Cardiac fibroblast (primary cell): ENCODE results near the gene ZNF548.

Experiments used
- DNase-seq, 2 donors: peaks; one replicate each; pipeline versions ENCODE4 v3.0.0 to v3.0.0-alpha.2; 2010; ENCODE audit warnings: low read depth in 2 of 2
- H3K4me3 ChIP-seq, 2 donors: replicated peaks in 1 of 2; 1 replicate in 1 of 2; 2 replicates in 1 of 2; pipeline ENCODE4 v1.5.1; 2011; ENCODE audit warnings: low read depth in 2 of 2, low read length in 2 of 2, mild to moderate bottlenecking in 2 of 2, moderate library complexity in 1 of 2
- TF ChIP-seq, protein P1 (sequence below): IDR thresholded peaks from one replicate; pipeline ENCODE4 v1.5.1; 2011; ENCODE audit warnings: low read depth, mild to moderate bottlenecking, low read length, inconsistent platforms

ZNF548 gene

DNA sequence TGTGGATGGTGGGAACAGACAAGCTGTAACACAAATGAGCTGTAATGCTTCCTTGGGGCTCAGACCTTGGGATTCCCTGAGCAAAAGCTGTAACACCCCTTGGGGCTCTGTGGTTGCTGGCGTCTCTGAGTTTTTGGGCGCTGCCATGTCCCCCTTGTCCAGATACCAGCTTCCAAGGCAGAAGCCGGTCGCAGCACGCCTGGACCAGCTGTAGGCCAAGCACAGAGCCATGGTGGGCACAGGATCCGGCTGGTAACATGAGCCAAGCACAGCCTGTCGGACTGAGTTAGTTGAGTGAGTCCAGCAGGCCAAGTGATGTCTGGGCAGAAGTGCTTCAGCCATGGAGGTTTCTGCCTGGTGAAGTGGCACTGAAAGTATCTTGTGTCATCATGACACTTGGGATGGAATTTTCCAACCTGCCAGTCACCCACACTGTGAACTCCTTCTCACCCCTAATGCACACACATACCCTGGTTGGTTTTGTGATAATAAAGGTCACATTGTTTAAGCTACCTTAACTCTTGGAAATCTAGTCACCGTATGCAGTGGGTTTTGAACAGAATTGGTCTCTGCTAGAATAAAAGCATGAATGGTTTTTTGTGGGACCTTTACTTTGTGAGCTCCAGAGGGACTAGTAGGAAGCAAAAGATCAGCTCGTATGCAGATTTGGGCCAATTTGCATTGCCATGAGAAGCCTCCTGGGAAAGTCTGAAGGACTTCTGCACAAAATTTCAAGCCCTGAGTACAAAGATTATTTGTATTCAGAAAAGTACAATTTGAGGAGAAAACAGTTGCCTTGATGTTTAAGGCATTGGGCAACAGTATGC, 14.3 kb downstream of the ZNF548 start:
- TF ChIP-seq, protein P1, sequence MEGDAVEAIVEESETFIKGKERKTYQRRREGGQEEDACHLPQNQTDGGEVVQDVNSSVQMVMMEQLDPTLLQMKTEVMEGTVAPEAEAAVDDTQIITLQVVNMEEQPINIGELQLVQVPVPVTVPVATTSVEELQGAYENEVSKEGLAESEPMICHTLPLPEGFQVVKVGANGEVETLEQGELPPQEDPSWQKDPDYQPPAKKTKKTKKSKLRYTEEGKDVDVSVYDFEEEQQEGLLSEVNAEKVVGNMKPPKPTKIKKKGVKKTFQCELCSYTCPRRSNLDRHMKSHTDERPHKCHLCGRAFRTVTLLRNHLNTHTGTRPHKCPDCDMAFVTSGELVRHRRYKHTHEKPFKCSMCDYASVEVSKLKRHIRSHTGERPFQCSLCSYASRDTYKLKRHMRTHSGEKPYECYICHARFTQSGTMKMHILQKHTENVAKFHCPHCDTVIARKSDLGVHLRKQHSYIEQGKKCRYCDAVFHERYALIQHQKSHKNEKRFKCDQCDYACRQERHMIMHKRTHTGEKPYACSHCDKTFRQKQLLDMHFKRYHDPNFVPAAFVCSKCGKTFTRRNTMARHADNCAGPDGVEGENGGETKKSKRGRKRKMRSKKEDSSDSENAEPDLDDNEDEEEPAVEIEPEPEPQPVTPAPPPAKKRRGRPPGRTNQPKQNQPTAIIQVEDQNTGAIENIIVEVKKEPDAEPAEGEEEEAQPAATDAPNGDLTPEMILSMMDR: no peak

DNA sequence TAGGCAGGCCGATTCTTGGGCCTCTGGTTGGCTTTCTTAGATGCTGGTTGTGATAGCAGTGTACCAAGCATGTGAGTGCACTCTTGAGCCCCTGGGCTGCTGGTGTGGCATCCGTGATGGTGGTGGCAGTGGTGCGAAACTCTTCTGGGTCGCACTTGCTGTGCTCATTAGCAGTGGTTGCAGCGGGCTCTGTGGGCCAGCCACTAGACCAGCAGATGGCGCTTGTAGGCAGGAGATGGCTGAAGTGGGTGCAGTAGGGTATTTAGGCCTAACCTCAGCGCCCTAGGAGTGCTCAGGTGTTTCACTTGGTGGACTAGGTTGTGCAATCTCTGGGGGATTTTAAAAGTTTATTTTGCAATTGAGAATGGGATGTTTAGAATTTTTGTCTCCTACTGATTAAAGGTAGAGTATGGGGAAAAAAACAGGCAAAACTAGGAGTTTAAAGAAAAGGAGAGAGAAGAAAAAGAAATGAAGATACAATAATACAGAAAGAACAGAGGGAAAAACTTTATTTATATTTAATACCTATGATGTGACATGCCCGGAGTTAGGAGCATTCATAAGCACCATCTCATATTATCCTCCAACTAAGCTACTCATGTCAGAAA, 17.0 kb downstream of the ZNF548 start:
- H3K4me3 ChIP-seq: no peak overlapping the region
- peak; percentile 63 to 69 for DNase-seq
- TF ChIP-seq, protein P1: peak; percentile 92

More for the DNA sequence above, 14.3 kb downstream of the ZNF548 start:
- no peak for DNase-seq
- H3K4me3 ChIP-seq: no peak overlapping the region

DNA sequence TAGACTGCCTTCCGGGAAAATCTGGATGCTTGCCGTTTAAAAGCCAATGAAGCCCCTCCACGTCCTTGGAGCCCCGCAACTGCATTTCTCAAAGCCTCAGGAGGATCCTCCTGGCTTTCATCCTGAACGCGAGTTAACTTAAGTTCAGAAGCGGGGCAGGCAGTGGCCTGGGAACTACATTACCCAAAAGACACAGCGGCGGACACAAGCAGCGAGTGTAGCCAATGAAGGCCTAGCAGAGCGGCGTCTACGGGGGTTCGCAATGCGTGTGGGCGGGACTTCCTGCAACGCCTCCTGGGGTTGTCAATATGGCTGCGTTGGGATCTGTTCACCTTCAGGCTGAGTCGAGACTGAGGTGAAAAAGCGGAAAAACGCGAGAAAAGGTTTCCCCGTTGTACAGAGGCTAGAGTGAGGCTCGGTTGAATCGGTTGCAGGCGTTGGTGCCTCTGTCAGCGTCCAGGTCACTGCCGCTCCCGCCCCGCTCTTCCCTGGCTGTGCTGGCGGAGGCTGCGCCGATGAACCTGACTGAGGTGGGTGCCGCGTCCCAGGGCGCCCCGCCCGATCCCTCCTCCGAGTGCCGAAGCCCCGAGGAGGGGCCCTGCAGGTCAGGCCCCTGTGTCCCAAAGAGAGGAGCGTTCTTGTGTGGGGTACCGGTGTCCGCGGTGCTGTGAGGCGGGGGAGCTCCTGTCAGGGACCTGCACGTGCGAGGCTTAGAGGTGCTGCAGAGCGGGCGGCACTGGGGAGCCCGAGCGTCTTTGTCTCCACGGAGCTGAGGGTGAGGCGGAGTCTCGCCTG, 21.4 kb downstream of the ZNF548 start, which contains the start of gene ZNF17:
ZNF17 (plus strand) TSS at position 285 of the 795 bp plus-strand sequence. CDS start 2,455 bp downstream, outside the sequence.
- peak; percentile 95 for DNase-seq
- H3K4me3 ChIP-seq: peak within 1 kb of the TSS; percentile 97 to 98
- TF ChIP-seq, protein P1: no peak

DNA sequence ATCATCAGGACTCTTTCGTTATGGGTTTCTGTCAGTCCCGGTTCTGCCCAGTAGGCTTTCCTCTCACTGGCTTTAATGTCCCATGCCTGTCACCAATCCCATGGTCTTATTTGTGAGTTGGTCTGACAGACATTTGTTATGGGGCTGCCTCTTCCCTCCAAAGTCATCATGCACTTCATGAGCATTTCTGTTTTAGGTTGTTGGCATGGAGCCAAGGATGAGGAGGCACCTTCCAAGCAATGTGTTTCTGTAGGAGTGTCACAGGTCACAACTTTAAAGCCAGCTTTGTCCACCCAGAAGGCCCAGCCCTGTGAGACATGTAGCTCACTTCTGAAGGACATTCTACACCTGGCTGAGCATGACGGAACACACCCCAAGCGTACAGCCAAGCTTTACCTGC, 29.8 kb downstream of the ZNF548 start:
- TF ChIP-seq, protein P1: no peak
- H3K4me3 ChIP-seq: no peak overlapping the region

DNA sequence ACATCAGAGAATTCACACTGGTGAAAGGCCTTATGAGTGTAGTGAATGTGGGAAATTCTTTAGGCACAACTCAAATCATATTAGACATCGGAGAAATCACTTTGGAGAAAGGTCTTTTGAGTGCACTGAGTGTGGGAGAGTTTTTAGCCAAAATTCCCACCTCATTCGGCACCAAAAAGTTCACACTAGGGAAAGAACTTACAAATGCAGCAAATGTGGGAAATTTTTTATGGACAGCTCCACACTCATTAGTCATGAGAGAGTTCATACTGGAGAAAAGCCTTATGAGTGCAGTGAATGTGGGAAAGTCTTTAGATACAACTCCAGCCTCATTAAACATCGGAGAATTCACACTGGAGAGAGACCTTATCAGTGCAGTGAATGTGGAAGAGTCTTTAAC, 31.4 kb downstream of the ZNF548 start:
- no peak for DNase-seq
- TF ChIP-seq, protein P1: no peak
- no peak overlapping the region for H3K4me3 ChIP-seq

More for the DNA sequence above, 29.8 kb downstream of the ZNF548 start:
- no peak for DNase-seq

DNA sequence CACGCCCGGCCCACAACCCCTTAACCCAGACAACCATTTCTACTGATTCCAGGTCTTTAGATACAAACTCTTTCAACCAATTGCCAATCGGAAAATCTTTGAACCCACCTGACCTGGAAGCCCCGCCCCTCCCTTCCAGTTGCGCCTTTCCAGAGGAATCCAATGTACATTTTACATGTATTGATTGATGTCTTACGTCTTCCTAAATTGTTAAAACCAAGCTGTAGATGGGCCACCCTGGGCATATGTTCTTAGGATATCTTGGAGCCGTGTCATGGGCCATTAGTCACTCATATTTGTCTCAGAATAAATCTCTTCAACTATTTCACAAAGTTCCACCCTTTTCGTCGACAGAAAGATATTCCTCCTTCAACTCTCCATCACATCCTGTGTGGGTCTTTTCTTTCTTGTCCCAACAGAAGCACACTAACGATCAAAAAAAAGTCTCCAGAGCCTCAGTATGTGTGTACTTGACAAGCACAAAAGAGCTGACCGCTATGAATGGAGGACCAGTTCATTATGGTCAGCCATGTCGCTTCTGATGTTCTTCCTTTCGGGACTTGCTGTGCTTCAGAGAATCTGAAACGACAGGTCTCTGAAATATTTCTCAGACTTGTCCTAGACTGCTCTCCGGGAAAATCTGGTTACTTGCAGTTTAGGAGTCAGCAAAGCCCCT, 44.9 kb downstream of the ZNF548 start:
- peak overlapping the region; percentile 63 to 93 for H3K4me3 ChIP-seq
- TF ChIP-seq, protein P1: no peak
- DNase-seq: peak in 1 of 2 donors; percentile 57
